ENCODE results near the gene BEST4. TPM values are rescaled to one million over a fixed set of nuclear protein-coding genes. Genes with fewer than 3 reads are reported as not detected.

BEST4 gene
- total and polyA plus RNA-seq, 10 donors, result 0.16 to 0.89 (median 0.40) TPM; not detected in 3

DNA sequence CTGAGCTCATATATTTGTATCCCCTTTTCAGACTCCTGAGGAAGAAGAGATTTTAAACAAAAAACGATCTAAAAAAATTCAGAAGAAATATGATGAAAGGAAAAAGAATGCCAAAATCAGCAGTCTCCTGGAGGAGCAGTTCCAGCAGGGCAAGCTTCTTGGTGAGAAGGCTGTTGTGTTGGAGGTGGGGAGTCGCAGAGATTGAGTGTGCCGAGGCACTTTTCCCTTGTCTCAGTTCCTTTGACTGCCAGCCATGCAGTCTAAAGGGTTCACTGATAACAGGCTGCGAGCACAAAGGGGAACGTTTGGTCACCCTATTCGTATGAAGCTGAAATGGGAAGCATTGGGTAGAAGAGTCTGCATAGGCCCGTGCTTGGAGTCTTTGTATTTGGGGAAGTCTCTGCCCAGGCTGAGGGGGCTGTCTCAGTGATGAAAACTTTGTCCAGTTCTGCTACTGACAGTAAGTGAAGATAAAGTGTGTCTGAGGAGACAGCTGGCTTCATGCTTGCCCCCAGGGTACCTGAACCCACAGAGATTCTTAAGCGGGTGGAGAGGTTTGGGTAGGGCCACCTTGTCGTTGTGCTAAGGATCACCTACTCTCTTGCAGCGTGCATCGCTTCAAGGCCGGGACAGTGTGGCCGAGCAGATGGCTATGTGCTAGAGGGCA lies 9.9 kb downstream of the BEST4 start:
- intact Hi-C loops (cut with DNase I; ENCODE audit: low total_unique reads), result no loop called here
- Histone ChIP-seq H3K4me3 (peak overlapping the region in 2 of 8 donors; percentile 6 to 84), H3K27me3 (replicated peaks in 1 of 7) (no peaks in the 10 kb centered on the region), H3K36me3 (peaks cover 0 to 61% (median 54%) of the 10 kb centered on the region in 6 donors), H3K9me3 (no peaks in the 10 kb centered on the region), H3K4me1 (peaks cover 15 to 56% (median 38%) of the 10 kb centered on the region in 6 donors), H3K27ac (peak overlapping the region in 3 of 8 donors; percentile 96 to 98 (median 98))
- TF ChIP-seq POLR2A (IDR thresholded peaks at IDR 0.05), result no peak
- peak in 1 of 3 donors; percentile 24 for TF ChIP-seq POLR2AphosphoS5 (IDR thresholded peaks at IDR 0.05)
- WGBS, 5 donors, result 66 to 80% (median 74%) methylated on average over 13 of the region's 13 CpGs
- DNase-seq, result peak; percentile 68

DNA sequence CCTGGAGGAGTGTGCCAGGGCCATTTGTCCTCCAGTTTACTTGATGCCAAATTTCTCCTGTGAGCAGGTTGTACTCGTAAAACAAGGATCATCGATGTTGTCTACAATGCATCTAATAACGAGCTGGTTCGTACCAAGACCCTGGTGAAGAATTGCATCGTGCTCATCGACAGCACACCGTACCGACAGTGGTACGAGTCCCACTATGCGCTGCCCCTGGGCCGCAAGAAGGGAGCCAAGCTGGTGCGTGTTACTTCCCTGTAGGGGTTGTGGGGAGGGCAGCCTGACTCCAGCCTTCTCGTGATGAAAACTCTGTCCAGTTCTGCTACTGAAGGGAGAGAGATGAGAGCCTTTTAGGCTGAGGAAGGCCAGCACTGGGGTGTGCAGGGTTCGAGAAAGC lies 10.4 kb downstream of the BEST4 start:
- intact Hi-C loops (cut with DNase I; ENCODE audit: low total_unique reads), result no loop called here
- peak overlapping the region in 5 of 8 donors; percentile 26 to 98 (median 96) for H3K27ac ChIP-seq

GRCh38 chr1:44776730-44777068 lies 11.3 kb downstream of the BEST4 start:
- WGBS, 5 donors, result 29 to 54% (median 41%) methylated on average over 12 of the region's 12 CpGs
- peak; percentile 64 for DNase-seq
- no peaks in the 10 kb centered on the region for H3K27me3 ChIP-seq (replicated peaks in 1 of 7)
- peak overlapping the region; percentile 73 to 93 (median 84) for H3K4me3 ChIP-seq
- peaks cover 15 to 52% (median 36%) of the 10 kb centered on the region in 6 donors for H3K4me1 ChIP-seq
- H3K9me3 ChIP-seq, result no peaks in the 10 kb centered on the region
- H3K36me3 ChIP-seq, result peaks cover 0 to 57% (median 51%) of the 10 kb centered on the region in 6 donors
- intact Hi-C loops (cut with DNase I; ENCODE audit: low total_unique reads), result no loop called here
- TF ChIP-seq CTCF (IDR thresholded peaks at IDR 0.05 in 8 of 11, conservative IDR thresholded peaks at IDR 0.05 in 3 of 11), result no peak
- TF ChIP-seq POLR2AphosphoS5 (IDR thresholded peaks at IDR 0.05), result no peak
- TF ChIP-seq POLR2A (IDR thresholded peaks at IDR 0.05), result no peak
- peak overlapping the region; percentile 95 to 98 (median 98) for H3K27ac ChIP-seq

More for the DNA sequence above, 10.4 kb downstream of the BEST4 start:
- H3K36me3 ChIP-seq, result peaks cover 0 to 61% (median 54%) of the 10 kb centered on the region in 6 donors
- H3K9me3 ChIP-seq, result no peaks in the 10 kb centered on the region
- DNase-seq, result peak; percentile 44
- TF ChIP-seq POLR2AphosphoS5 (IDR thresholded peaks at IDR 0.05) (peak in 1 of 3 donors; percentile 6), POLR2A (IDR thresholded peaks at IDR 0.05) (no peak)
- H3K4me1 ChIP-seq, result peaks cover 15 to 52% (median 36%) of the 10 kb centered on the region in 6 donors
- 68 to 86% (median 81%) methylated on average over 7 to 14 of the region's 14 CpGs for WGBS, 5 donors
- no peaks in the 10 kb centered on the region for H3K27me3 ChIP-seq (replicated peaks in 1 of 7)
- H3K4me3 ChIP-seq, result peak overlapping the region in 3 of 8 donors; percentile 77 to 93 (median 84)

- Histone ChIP-seq H3K36me3 (peaks cover 0 to 51% (median 47%) of the 10 kb centered on the region in 6 donors), H3K4me3 (peak overlapping the region; percentile 73 to 93 (median 84)), H3K9me3 (no peaks in the 10 kb centered on the region), H3K27me3 (replicated peaks in 1 of 7) (no peaks in the 10 kb centered on the region), H3K27ac (peak overlapping the region; percentile 95 to 98 (median 98)), H3K4me1 (peaks cover 15 to 52% (median 36%) of the 10 kb centered on the region in 6 donors)
- WGBS, 5 donors, result 3 to 6% (median 5%) methylated on average over 29 to 36 of the region's 36 CpGs
- intact Hi-C loops (cut with DNase I; ENCODE audit: low total_unique reads), result no loop called here
- peak; percentile 88 for DNase-seq
- TF ChIP-seq POLR2AphosphoS5 (IDR thresholded peaks at IDR 0.05), result no peak
- TF ChIP-seq POLR2A (IDR thresholded peaks at IDR 0.05), result no peak
- TF ChIP-seq CTCF (IDR thresholded peaks at IDR 0.05 in 8 of 11, conservative IDR thresholded peaks at IDR 0.05 in 3 of 11), result no peak
Measured at GRCh38 chr1:44775930-44776729, 11.8 kb downstream of the BEST4 start.

Measured in spleen (tissue), 11 donors.